Activated T-helper 1 cell treated with Interleukin-2 at 50 U/mL for 16 hours (primary cell): ENCODE data around the gene AKR7A3.
"Not testable (repeated sequence)": the region's sequence is repeated elsewhere in the genome, so short reads cannot be mapped to it uniquely, and the experiment has no call there.

ENCODE experiments used
- DNase-seq: peaks from one replicate; pipeline ENCODE4 v3.0.0-alpha.2; 2020; ENCODE audit warnings: low read depth

The AKR7A3 gene

GRCh38 chr1:19319196-19319595 is 30.6 kb upstream of the AKR7A3 start:
- no peak for DNase-seq

- DNase-seq: no peak
Observed at GRCh38 chr1:19317126-19317910, 28.7 kb upstream of the AKR7A3 start.

GRCh38 chr1:19315378-19316198 is 27.0 kb upstream of the AKR7A3 start:
- DNase-seq: no peak

GRCh38 chr1:19313961-19314882 is 25.7 kb upstream of the AKR7A3 start:
- no peak for DNase-seq

- DNase-seq: no peak
Observed at GRCh38 chr1:19313636-19313959, 25.0 kb upstream of the AKR7A3 start.

GRCh38 chr1:19312782-19313635 is 24.4 kb upstream of the AKR7A3 start:
- DNase-seq: no peak

GRCh38 chr1:19311931-19312781 is 23.6 kb upstream of the AKR7A3 start, which contains the start of the genes AKR7A2 and SLC66A1:
Gene AKR7A2, minus strand, starts transcription at chr1:19312144. Its CDS starts 20 bp downstream, at chr1:19312124.
Gene SLC66A1, plus strand, starts transcription at chr1:19312326. Its CDS starts 5,352 bp downstream, at chr1:19317678.
- DNase-seq: peak; percentile 88

- no peak for DNase-seq
Observed at GRCh38 chr1:19311503-19311930, 22.9 kb upstream of the AKR7A3 start.

- DNase-seq: no peak
Observed at GRCh38 chr1:19310720-19311502, 22.3 kb upstream of the AKR7A3 start.

- no peak for DNase-seq
Observed at GRCh38 chr1:19310061-19310460, 21.5 kb upstream of the AKR7A3 start.

- no peak for DNase-seq
Observed at GRCh38 chr1:19309123-19309813, 20.7 kb upstream of the AKR7A3 start.

- no peak for DNase-seq
Observed at GRCh38 chr1:19308509-19308907, 19.9 kb upstream of the AKR7A3 start.

- no peak for DNase-seq
Observed at GRCh38 chr1:19307794-19308508, 19.4 kb upstream of the AKR7A3 start.

- DNase-seq: no peak
Observed at GRCh38 chr1:19306941-19307340, 18.4 kb upstream of the AKR7A3 start.

- no peak for DNase-seq
Observed at GRCh38 chr1:19305880-19306279, 17.3 kb upstream of the AKR7A3 start.

- DNase-seq: not testable (repeated sequence)
Observed at GRCh38 chr1:19304081-19304480, 15.5 kb upstream of the AKR7A3 start.

- no peak for DNase-seq
Observed at GRCh38 chr1:19300211-19300610, 11.6 kb upstream of the AKR7A3 start.

GRCh38 chr1:19294638-19295037 is 6.1 kb upstream of the AKR7A3 start:
- DNase-seq: no peak
